H9 (cell line): Measurements from ENCODE around the gene CLCN6. TPM values are rescaled to one million over a fixed set of nuclear protein-coding genes. Genes with fewer than 3 reads are reported as not detected.

Experiments used
- DNase-seq: peaks from one replicate; pipeline ENCODE4 v3.0.0-alpha.2; 2017
- H2AFZ ChIP-seq: one replicate; pipeline ENCODE4 v1.6.1; 2013; ENCODE audit warnings: mild to moderate bottlenecking, low read length, control low read depth, moderate library complexity
- H2AK5ac ChIP-seq: 2 replicates; pipeline ENCODE4 v1.6.1; 2013; ENCODE audit warnings: low read length, control low read depth, mixed read lengths; ENCODE audit not compliant: insufficient read length
- H2BK120ac ChIP-seq: one replicate; pipeline ENCODE4 v1.6.1; 2013; ENCODE audit warnings: low read depth, mild to moderate bottlenecking, low read length, control low read depth, inconsistent platforms; ENCODE audit not compliant: poor library complexity, severe bottlenecking
- H2BK12ac ChIP-seq: 2 replicates; pipeline ENCODE4 v1.6.1; 2013; ENCODE audit warnings: low read length, control low read depth, mixed read lengths, low read depth; ENCODE audit not compliant: insufficient read length
- H2BK15ac ChIP-seq: 2 replicates; pipeline ENCODE4 v1.6.1; 2013; ENCODE audit warnings: low read depth, low read length, control low read depth
- H2BK20ac ChIP-seq: one replicate; pipeline ENCODE4 v1.6.1; 2013; ENCODE audit warnings: low read depth, mild to moderate bottlenecking, low read length, control low read depth, inconsistent platforms; ENCODE audit not compliant: poor library complexity, severe bottlenecking
- H2BK5ac ChIP-seq: 2 replicates; pipeline ENCODE4 v1.6.1; 2013; ENCODE audit warnings: low read length, control low read depth, mixed read lengths; ENCODE audit not compliant: insufficient read length
- H3K14ac ChIP-seq: 2 replicates; pipeline ENCODE4 v1.6.1; 2013; ENCODE audit warnings: low read length, control low read depth; ENCODE audit not compliant: insufficient read depth
- H3K18ac ChIP-seq: 2 replicates; pipeline ENCODE4 v1.6.1; 2013; ENCODE audit warnings: low read depth, mild to moderate bottlenecking, mixed read lengths, low read length, control low read depth; ENCODE audit not compliant: insufficient read length
- H3K23ac ChIP-seq: 2 replicates; pipeline ENCODE4 v1.6.1; 2013; ENCODE audit warnings: low read length, control low read depth, mixed read lengths, low read depth; ENCODE audit not compliant: insufficient read length
- H3K23me2 ChIP-seq: 2 replicates; pipeline ENCODE4 v1.6.1; 2013; ENCODE audit warnings: low read depth, mild to moderate bottlenecking, mixed read lengths, low read length, control low read depth; ENCODE audit not compliant: insufficient read length, poor library complexity, severe bottlenecking
- H3K27ac ChIP-seq: 2 replicates; pipeline ENCODE4 v1.5.1; 2013; ENCODE audit warnings: low read length, control low read depth, mixed read lengths, low read depth; ENCODE audit not compliant: insufficient read length
- H3K27me3 ChIP-seq: 2 replicates; pipeline ENCODE4 v1.6.1; 2013; ENCODE audit warnings: low read length, control low read depth, inconsistent platforms; ENCODE audit not compliant: insufficient read depth
- H3K4ac ChIP-seq: 2 replicates; pipeline ENCODE4 v1.6.1; 2013; ENCODE audit warnings: low read depth, mild to moderate bottlenecking, control low read depth, inconsistent platforms, low read length, moderate library complexity
- H3K4me1 ChIP-seq: 2 replicates; pipeline ENCODE4 v1.6.1; 2013; ENCODE audit warnings: low read length, control low read depth, inconsistent platforms; ENCODE audit not compliant: insufficient read depth
- H3K4me2 ChIP-seq: 2 replicates; pipeline ENCODE4 v1.6.1; 2013; ENCODE audit warnings: low read length, control low read depth, mixed read lengths; ENCODE audit not compliant: insufficient read length, insufficient read depth
- H3K56ac ChIP-seq: 2 replicates; pipeline ENCODE4 v1.6.1; 2013; ENCODE audit warnings: low read depth, mild to moderate bottlenecking, mixed read lengths, low read length, control low read depth; ENCODE audit not compliant: insufficient read length
- H3K79me1 ChIP-seq: 2 replicates; pipeline ENCODE4 v1.6.1; 2013; ENCODE audit warnings: low read depth, mild to moderate bottlenecking, moderate library complexity, low read length, control low read depth, inconsistent platforms; ENCODE audit not compliant: insufficient read depth, poor library complexity, severe bottlenecking
- H3K79me2 ChIP-seq: 2 replicates; pipeline ENCODE4 v1.6.1; 2013; ENCODE audit warnings: low read length, control low read depth, inconsistent platforms; ENCODE audit not compliant: insufficient read depth
- H3K9ac ChIP-seq: 2 replicates; pipeline ENCODE4 v1.6.1; 2013; ENCODE audit warnings: low read length, control low read depth, mixed read lengths; ENCODE audit not compliant: insufficient read length; ENCODE audit errors: extremely low read depth
- H3K9me3 ChIP-seq: one replicate; pipeline ENCODE4 v1.6.1; 2013; ENCODE audit warnings: low read depth, low read length, inconsistent platforms; ENCODE audit not compliant: control insufficient read depth
- H3T11ph ChIP-seq: one replicate; pipeline ENCODE4 v1.6.1; 2013; ENCODE audit warnings: mild to moderate bottlenecking, low read length, control low read depth, inconsistent platforms
- H4K20me1 ChIP-seq: one replicate; pipeline ENCODE4 v1.6.1; 2013; ENCODE audit not compliant: control insufficient read depth, insufficient read length, insufficient read depth
- H4K5ac ChIP-seq: 2 replicates; pipeline ENCODE4 v1.6.1; 2013; ENCODE audit warnings: low read depth, mild to moderate bottlenecking, mixed read lengths, low read length, control low read depth; ENCODE audit not compliant: insufficient read length
- H4K8ac ChIP-seq: replicated peaks from 2 replicates; pipeline ENCODE4 v1.6.1; 2013; ENCODE audit warnings: low read length, control low read depth, mixed read lengths, low read depth; ENCODE audit not compliant: insufficient read length
- H4K91ac ChIP-seq: 2 replicates; pipeline ENCODE4 v1.6.1; 2013; ENCODE audit warnings: low read depth, mild to moderate bottlenecking, moderate library complexity, mixed read lengths, low read length, control low read depth; ENCODE audit not compliant: insufficient read length
- H3K27ac Mint-ChIP-seq, 3 experiments: 2 replicates in 2 of 3; 3 replicates in 1 of 3; pipeline ENCODE4 v1.8.0; 2020 to 2021; ENCODE audit warnings: mixed read lengths in 3 of 3, mild to moderate bottlenecking in 1 of 3, moderate library complexity in 1 of 3
- H3K27me3 Mint-ChIP-seq: 2 replicates; pipeline ENCODE4 v1.8.0; 2021; ENCODE audit warnings: low read depth, mild to moderate bottlenecking, moderate library complexity, mixed read lengths
- H3K36me3 Mint-ChIP-seq, 3 experiments: 2 replicates in 2 of 3; 3 replicates in 1 of 3; pipeline ENCODE4 v1.8.0; 2020 to 2021; ENCODE audit warnings: low read depth in 3 of 3, mixed read lengths in 3 of 3; ENCODE audit not compliant: insufficient read depth in 1 of 3
- H3K4me1 Mint-ChIP-seq, 2 experiments: 2 replicates each; pipeline ENCODE4 v1.8.0; 2020; ENCODE audit warnings: mixed read lengths in 2 of 2
- H3K4me3 Mint-ChIP-seq, 2 experiments: 2 replicates in 1 of 2; 3 replicates in 1 of 2; pipeline ENCODE4 v1.8.0; 2020 to 2021; ENCODE audit warnings: mild to moderate bottlenecking in 2 of 2, mixed read lengths in 2 of 2, moderate library complexity in 1 of 2
- H3K9me3 Mint-ChIP-seq, 2 experiments: 2 replicates in 1 of 2; 3 replicates in 1 of 2; pipeline ENCODE4 v1.8.0; 2020; ENCODE audit warnings: mild to moderate bottlenecking in 2 of 2, mixed read lengths in 2 of 2, moderate library complexity in 1 of 2
- CTCF ChIP-seq: fragments of 200-600 bp; sonication (generic); conservative IDR thresholded peaks from 3 replicates; pipeline ENCODE4 v1.8.0; 2021; ENCODE audit warnings: antibody characterized with exemption, mild to moderate bottlenecking
- WGBS: extraction: QIAGEN DNeasy Blood & Tissue Kit; methylation state at CpG from one replicate; pipeline ENCODE4 v1.1.7; 2013; ENCODE audit warnings: missing lambda C conversion rate, low lambda C conversion rate, mixed read lengths; ENCODE audit not compliant: insufficient read length; ENCODE audit errors: extremely low coverage; 5-methylcytosine and 5-hydroxymethylcytosine counted together
- total RNA-seq: library from RNA; stranded (reverse); gene quantifications from 2 replicates; pipeline ENCODE4 v1.2.1, GENCODE V29; 2021

CLCN6 gene
- total RNA-seq, 1 experiment from 2014 or later, result 20.5 TPM

- Histone ChIP-seq H3K14ac (no peak overlapping the region), H2BK12ac (no peak overlapping the region), H2BK120ac (no peak overlapping the region), H3K27ac (no peak overlapping the region), H3K79me1 (no peaks in the 10 kb centered on the region), H3K18ac (no peak overlapping the region), H4K5ac (no peak overlapping the region), H2AFZ (no peak overlapping the region), H3K9ac (no peak overlapping the region), H3K4ac (no peak overlapping the region), H4K20me1 (no peaks in the 10 kb centered on the region), H3K23me2 (no peaks in the 10 kb centered on the region), H3K79me2 (no peaks in the 10 kb centered on the region), H4K91ac (no peak overlapping the region), H3K9me3 (no peaks in the 10 kb centered on the region), H2BK20ac (no peak overlapping the region), H3K4me1 (peaks cover 6% of the 10 kb centered on the region; the same call in 1 of the 2 replicates), H3K4me2 (no peak overlapping the region), H3T11ph (no peak overlapping the region), H2AK5ac (no peak overlapping the region), H3K23ac (no peak overlapping the region), H2BK15ac (no peak overlapping the region), H4K8ac (no peak overlapping the region), H2BK5ac (no peak overlapping the region), H3K27me3 (no peaks in the 10 kb centered on the region), H3K56ac (no peak overlapping the region)
- no CpG with 5 or more reads among the region's 14 CpGs for WGBS
- no peaks in the 10 kb centered on the region for H3K9me3 Mint-ChIP-seq
- peaks cover 25 to 34% of the 10 kb centered on the region in 2 experiments for H3K4me1 Mint-ChIP-seq
- H3K36me3 Mint-ChIP-seq, result peaks cover 3 to 24% (median 17%) of the 10 kb centered on the region in 3 experiments; a peak in 5 of 7 replicates
- no peak for TF ChIP-seq CTCF
- peaks cover 1% of the 10 kb centered on the region; the same call in 1 of the 2 replicates for H3K27me3 Mint-ChIP-seq
- peak overlapping the region in 2 of 3 experiments; percentile 57 to 72; a peak in 2 of 7 replicates for H3K27ac Mint-ChIP-seq
- no peak overlapping the region for H3K4me3 Mint-ChIP-seq
- no peak for DNase-seq
Observed at GRCh38 chr1:11787804-11788436, 18.1 kb upstream of the CLCN6 start.
